ENCODE results near the gene HNRNPK. TPM values are rescaled to one million over a fixed set of nuclear protein-coding genes. Genes with fewer than 3 reads are reported as not detected.

Gene HNRNPK
- total RNA-seq, 3 donors from 2014 or later = 462 to 657 (median 527) TPM

DNA sequence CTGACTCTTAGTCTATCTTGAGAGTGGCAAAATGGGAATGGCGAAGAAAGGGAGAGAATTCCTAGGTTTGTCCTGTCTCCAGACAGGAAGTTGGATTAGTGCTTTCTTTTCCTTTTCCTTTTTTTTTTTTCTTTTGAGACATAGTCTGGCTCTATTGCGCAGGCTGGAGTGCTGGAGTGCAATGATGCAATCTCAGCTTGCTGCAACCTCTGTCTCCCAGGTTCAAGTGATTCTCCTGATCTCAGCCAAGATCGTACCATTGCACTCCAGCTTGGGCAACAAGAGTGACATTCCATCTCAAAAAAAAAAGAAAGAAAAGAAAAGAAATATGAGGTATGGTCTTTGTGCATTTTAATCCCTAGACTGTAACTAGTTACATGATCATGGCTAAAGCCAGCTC, 46.2 kb downstream of the HNRNPK start:
- DNase-seq (ENCODE audit: low spot score in 2 of 2) = no peak
- Histone ChIP-seq H3K4me3 (no peak overlapping the region), H3K4me1 (no peaks in the 10 kb centered on the region), H3K27ac (peak overlapping the region in 1 of 2 donors; percentile 40), H3K36me3 (no peaks in the 10 kb centered on the region), H3K9me3 (no peaks in the 10 kb centered on the region), H3K27me3 (no peaks in the 10 kb centered on the region)
- TF ChIP-seq POLR2AphosphoS5 (IDR thresholded peaks at IDR 0.05) (peak in 1 of 3 donors; percentile 26), POLR2A (IDR thresholded peaks at IDR 0.05) (no peak)
- intact Hi-C loops (cut with DNase I; ENCODE audit: low total_unique reads) = no loop called here

DNA sequence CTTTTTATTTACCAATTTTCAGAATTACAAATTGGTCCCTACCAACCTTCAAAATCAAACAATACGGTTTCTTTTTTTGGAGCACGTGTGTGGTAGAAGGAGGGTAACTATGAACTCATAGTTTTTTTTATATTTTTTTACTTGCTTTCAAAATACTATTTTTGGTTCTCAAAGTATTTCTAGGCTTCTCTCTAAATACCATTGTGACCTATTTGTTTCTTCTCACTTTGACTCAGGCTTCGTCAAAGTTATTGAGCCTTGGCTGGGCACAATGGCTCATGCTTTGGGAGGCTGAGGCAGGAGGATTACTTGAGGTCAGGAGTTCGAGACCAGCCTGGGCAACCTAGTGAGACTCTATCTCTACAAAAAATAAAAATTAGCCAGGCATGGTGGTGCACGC, 47.2 kb downstream of the HNRNPK start:
- no peaks in the 10 kb centered on the region for H3K9me3 ChIP-seq
- DNase-seq (ENCODE audit: low spot score in 2 of 2) = no peak
- no peak overlapping the region for H3K27ac ChIP-seq
- no peak overlapping the region for H3K4me3 ChIP-seq
- H3K4me1 ChIP-seq = no peaks in the 10 kb centered on the region
- TF ChIP-seq POLR2AphosphoS5 (IDR thresholded peaks at IDR 0.05) (no peak), POLR2A (IDR thresholded peaks at IDR 0.05) (no peak)
- TF ChIP-seq, protein P1, sequence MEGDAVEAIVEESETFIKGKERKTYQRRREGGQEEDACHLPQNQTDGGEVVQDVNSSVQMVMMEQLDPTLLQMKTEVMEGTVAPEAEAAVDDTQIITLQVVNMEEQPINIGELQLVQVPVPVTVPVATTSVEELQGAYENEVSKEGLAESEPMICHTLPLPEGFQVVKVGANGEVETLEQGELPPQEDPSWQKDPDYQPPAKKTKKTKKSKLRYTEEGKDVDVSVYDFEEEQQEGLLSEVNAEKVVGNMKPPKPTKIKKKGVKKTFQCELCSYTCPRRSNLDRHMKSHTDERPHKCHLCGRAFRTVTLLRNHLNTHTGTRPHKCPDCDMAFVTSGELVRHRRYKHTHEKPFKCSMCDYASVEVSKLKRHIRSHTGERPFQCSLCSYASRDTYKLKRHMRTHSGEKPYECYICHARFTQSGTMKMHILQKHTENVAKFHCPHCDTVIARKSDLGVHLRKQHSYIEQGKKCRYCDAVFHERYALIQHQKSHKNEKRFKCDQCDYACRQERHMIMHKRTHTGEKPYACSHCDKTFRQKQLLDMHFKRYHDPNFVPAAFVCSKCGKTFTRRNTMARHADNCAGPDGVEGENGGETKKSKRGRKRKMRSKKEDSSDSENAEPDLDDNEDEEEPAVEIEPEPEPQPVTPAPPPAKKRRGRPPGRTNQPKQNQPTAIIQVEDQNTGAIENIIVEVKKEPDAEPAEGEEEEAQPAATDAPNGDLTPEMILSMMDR (IDR thresholded peaks at IDR 0.05) = no peak
- H3K36me3 ChIP-seq = no peaks in the 10 kb centered on the region
- intact Hi-C loops (cut with DNase I; ENCODE audit: low total_unique reads) = no loop called here
- no peaks in the 10 kb centered on the region for H3K27me3 ChIP-seq

DNA sequence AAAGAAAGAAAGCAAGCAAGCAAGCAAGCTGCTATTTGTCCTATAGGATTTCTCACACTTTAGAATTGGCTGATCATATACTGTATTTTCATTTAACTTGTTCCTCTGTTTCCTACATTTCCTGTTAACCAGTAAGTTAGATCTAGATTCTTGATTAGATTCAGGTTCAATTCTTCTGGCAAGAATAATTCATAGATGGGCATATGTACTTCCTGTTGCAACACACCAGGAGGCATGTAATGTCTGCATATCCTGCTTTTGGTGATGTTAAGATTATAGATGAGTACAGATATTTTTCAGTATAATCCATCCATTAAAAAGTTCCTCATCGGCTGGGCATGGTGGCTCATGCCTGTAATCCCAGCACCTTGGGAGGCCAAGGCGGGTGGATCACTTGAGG, 48.0 kb downstream of the HNRNPK start:
- Histone ChIP-seq H3K9me3 (no peaks in the 10 kb centered on the region), H3K4me3 (no peak overlapping the region), H3K27me3 (no peaks in the 10 kb centered on the region), H3K27ac (no peak overlapping the region), H3K36me3 (no peaks in the 10 kb centered on the region), H3K4me1 (no peaks in the 10 kb centered on the region)
- DNase-seq (ENCODE audit: low spot score in 2 of 2) = no peak
- intact Hi-C loops (cut with DNase I; ENCODE audit: low total_unique reads) = no loop called here
- TF ChIP-seq, protein P1 (IDR thresholded peaks at IDR 0.05) = no peak
- TF ChIP-seq POLR2A (IDR thresholded peaks at IDR 0.05) = no peak
- TF ChIP-seq POLR2AphosphoS5 (IDR thresholded peaks at IDR 0.05) = no peak

DNA sequence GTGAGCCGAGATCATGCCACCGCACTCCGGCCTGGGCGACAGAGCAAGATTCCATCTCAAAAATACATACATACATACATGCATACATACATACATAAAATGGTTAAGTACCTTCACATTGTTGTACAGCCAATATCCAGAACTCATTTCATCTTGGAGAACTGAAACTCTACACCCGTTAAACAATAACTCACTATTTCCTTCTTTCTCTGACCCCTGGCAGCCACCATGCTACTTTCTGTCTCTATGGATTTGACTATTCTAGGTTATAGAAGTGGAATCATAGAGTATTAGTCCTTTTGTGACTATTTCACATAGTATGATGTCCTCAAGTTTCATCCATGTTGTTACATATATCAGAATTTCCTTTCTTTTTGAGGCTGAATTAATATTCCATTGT, 49.1 kb downstream of the HNRNPK start:
- intact Hi-C loops (cut with DNase I; ENCODE audit: low total_unique reads) = no loop called here

DNA sequence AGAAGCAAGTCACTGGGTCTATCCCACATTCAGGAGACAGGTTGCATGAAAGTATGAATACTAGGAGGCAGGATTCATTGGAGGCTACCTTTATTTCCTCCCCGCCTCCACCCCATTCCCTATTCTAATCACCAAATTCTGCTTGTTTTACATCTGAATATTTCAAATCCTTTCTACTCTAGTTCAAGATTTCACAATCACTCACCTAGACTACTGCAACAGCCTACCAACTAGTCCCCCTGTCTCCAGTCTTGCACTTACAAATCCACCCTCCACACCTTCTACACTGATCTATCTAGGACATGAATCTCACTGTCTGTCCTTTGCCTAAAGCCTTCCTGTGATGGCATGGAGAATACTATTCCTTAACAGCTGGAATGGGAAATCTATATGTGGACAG, 52.4 kb downstream of the HNRNPK start:
- TF ChIP-seq POLR2AphosphoS5 (IDR thresholded peaks at IDR 0.05) (no peak), POLR2A (IDR thresholded peaks at IDR 0.05) (no peak)
- intact Hi-C loops (cut with DNase I; ENCODE audit: low total_unique reads) = loop anchor here (1.0 kb wide), 1 partner anchor 31 kb away; no protein-coding TSS in a partner anchor
- Histone ChIP-seq H3K36me3 (no peaks in the 10 kb centered on the region), H3K27me3 (no peaks in the 10 kb centered on the region), H3K4me3 (no peak overlapping the region), H3K9me3 (no peaks in the 10 kb centered on the region), H3K4me1 (no peaks in the 10 kb centered on the region), H3K27ac (no peak overlapping the region)
- DNase-seq (ENCODE audit: low spot score in 2 of 2) = no peak

More for the DNA sequence above, 49.1 kb downstream of the HNRNPK start:
- no peaks in the 10 kb centered on the region for H3K27me3 ChIP-seq
- H3K4me1 ChIP-seq = no peaks in the 10 kb centered on the region
- no peak for DNase-seq (ENCODE audit: low spot score in 2 of 2)
- H3K27ac ChIP-seq = no peak overlapping the region
- TF ChIP-seq POLR2AphosphoS5 (IDR thresholded peaks at IDR 0.05) (no peak), POLR2A (IDR thresholded peaks at IDR 0.05) (no peak)
- TF ChIP-seq, protein P1 (IDR thresholded peaks at IDR 0.05) = no peak
- no peaks in the 10 kb centered on the region for H3K36me3 ChIP-seq
- no peak overlapping the region for H3K4me3 ChIP-seq
- no peaks in the 10 kb centered on the region for H3K9me3 ChIP-seq

DNA sequence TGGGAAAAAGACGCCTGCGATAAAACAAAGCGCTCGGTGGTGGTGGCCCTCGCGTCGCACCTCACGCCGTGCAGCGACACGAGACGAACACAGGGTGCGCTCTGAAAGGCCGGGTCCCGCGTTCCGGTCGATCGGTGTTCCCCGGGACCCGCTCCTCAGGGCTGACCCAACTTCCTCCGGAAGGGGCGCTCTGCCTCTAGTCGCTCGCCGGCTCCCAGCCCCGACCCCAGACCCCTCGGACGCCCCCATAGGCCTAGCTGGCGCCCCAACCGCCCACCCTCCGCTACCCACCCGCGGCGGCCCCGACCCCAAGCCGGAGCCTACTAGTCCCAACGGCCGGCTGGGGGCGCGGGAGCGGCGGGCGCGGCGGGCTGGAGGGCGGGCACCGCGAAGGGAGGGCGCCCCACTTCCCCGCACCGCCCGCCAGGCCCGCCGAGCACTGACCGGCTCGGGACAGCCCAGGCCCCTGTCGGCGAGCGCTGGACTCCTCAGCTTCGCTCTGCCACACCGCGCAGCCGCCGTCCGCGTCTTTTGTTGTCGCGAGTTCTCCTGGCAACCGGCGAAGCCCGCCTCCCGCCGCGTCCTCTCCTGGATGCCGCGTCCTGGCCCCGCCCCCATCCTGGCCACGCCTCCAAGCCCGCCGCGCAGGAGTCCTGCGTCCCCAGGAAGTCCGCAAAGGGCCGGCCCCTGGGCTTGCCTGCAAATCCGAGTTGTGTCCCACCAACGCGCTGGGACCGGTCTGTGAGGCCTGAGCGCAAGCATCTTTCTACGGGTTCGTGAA, 58.9 kb downstream of the HNRNPK start, which contains the start of gene KIF27:
TSS of gene KIF27 (minus strand) at position 506 of the 781 bp plus-strand sequence. CDS start 5,841 bp downstream, outside the sequence.
- Histone ChIP-seq H3K27ac (peak within 1 kb of the TSS; percentile 100), H3K9me3 (no peaks in the 10 kb centered on the region), H3K4me1 (no peaks in the 10 kb centered on the region), H3K4me3 (peak within 1 kb of the TSS; percentile 83 to 99 (median 91)), H3K27me3 (no peaks in the 10 kb centered on the region), H3K36me3 (no peaks in the 10 kb centered on the region)
- intact Hi-C loops (cut with DNase I; ENCODE audit: low total_unique reads) = loop anchor here (2.0 kb wide), 1 partner anchor 54 kb away; no protein-coding TSS in a partner anchor
- TF ChIP-seq, protein P1 (IDR thresholded peaks at IDR 0.05) = peak in 2 of 3 donors; percentile 36 to 59
- peak; percentile 66 for TF ChIP-seq POLR2A (IDR thresholded peaks at IDR 0.05)
- TF ChIP-seq POLR2AphosphoS5 (IDR thresholded peaks at IDR 0.05) = peak; percentile 46 to 88 (median 71)
- DNase-seq (ENCODE audit: low spot score in 2 of 2) = peak; percentile 99 to 100
